ENCODE measurements around the gene ST8SIA6. TPM values are rescaled to one million over a fixed set of nuclear protein-coding genes. Genes with fewer than 3 reads are reported as not detected.
A peak's percentile ranks its signal among the peaks of the same experiment; 100 is the strongest.

The ST8SIA6 gene
- total RNA-seq, 1 experiment from 2014 or later: 1.3 TPM

DNA sequence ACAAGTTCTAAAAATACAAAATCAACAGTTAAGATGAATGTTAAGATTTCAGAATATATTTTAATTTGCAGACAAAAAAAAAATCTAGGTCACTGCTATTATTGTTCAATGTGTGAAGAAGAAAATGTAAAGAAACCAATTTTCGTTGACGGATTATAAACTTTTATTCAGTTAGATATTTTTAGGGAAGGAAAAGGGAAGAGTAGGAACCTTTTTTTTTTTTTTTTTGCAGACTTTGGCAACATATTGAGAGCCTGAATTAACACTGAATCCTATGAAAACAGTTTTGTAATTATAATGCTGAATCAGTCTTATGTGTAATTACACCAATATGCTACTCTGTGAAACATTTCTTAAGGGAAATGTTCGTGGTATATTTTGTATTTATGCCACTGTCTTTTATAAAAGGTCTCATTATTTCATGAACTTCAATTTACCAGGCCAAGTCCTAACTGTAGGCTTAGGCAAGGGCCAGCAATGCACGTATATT is 106.3 kb downstream of the ST8SIA6 start:
- no peak for ATAC-seq
- Histone ChIP-seq H4K20me1 (ENCODE audit: insufficient read depth) (no peaks in the 10 kb centered on the region), H3K9me2 (ENCODE audit: insufficient read depth) (no peaks in the 10 kb centered on the region), H2AFZ (ENCODE audit: low read depth, low read length, poor library complexity, severe bottlenecking) (peak overlapping the region; percentile 67), H3K4me2 (ENCODE audit: low read length) (peak overlapping the region; percentile 66), H3K4me1 (ENCODE audit: control insufficient read depth in 1 of 2, insufficient read depth in 2 of 2, low read length in 2 of 2) (peaks cover 24 to 44% of the 10 kb centered on the region in 2 experiments), H3K9me3 (ENCODE audit: control insufficient read depth in 1 of 2, insufficient read depth in 1 of 2, low read depth in 1 of 2, low read length in 2 of 2) (no peaks in the 10 kb centered on the region), H3K9ac (ENCODE audit: low read length) (peak overlapping the region; percentile 49), H3K36me3 (ENCODE audit: control insufficient read depth in 1 of 2, insufficient read depth in 2 of 2, low read length in 2 of 2) (no peaks in the 10 kb centered on the region), H3K4me3 (replicated peaks in 1 of 2; ENCODE audit: low read depth in 1 of 2, low read length in 2 of 2) (peak overlapping the region; percentile 19 to 42), H3K27me3 (ENCODE audit: insufficient read depth, low read length) (no peaks in the 10 kb centered on the region), H3K27ac (ENCODE audit: low read depth, low read length) (peak overlapping the region; percentile 80), H3K79me2 (ENCODE audit: insufficient read depth, low read length) (no peaks in the 10 kb centered on the region)
- BruUV-seq (replicated peaks): no TSS peak
- DNase-seq (ENCODE audit: low read depth, low spot score): no peak
- intact Hi-C loops (cut with micrococcal nuclease): no loop called here
- CTCF ChIA-PET: no interaction called here
- TF ChIP-seq POLR2A (IDR thresholded peaks at IDR 0.05; ENCODE audit: borderline replicate concordance, extremely low read depth, insufficient read depth, insufficient read length): no peak
- TF ChIP-seq ZFX (IDR thresholded peaks at IDR 0.05): no peak
- TF ChIP-seq, protein P1, sequence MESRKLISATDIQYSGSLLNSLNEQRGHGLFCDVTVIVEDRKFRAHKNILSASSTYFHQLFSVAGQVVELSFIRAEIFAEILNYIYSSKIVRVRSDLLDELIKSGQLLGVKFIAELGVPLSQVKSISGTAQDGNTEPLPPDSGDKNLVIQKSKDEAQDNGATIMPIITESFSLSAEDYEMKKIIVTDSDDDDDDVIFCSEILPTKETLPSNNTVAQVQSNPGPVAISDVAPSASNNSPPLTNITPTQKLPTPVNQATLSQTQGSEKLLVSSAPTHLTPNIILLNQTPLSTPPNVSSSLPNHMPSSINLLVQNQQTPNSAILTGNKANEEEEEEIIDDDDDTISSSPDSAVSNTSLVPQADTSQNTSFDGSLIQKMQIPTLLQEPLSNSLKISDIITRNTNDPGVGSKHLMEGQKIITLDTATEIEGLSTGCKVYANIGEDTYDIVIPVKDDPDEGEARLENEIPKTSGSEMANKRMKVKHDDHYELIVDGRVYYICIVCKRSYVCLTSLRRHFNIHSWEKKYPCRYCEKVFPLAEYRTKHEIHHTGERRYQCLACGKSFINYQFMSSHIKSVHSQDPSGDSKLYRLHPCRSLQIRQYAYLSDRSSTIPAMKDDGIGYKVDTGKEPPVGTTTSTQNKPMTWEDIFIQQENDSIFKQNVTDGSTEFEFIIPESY (IDR thresholded peaks at IDR 0.05; ENCODE audit: extremely low read depth, insufficient replicate concordance, low read length): no peak
- TF ChIP-seq ELF1 (IDR thresholded peaks at IDR 0.05; ENCODE audit: borderline replicate concordance, low read depth): no peak
- TF ChIP-seq JUND (IDR thresholded peaks at IDR 0.05): no peak
- TF ChIP-seq SP1 (IDR thresholded peaks at IDR 0.05; ENCODE audit: low read depth): no peak
- no peak for TF ChIP-seq RAD21 (IDR thresholded peaks at IDR 0.05; ENCODE audit: low read depth)
- TF ChIP-seq SIN3A (IDR thresholded peaks at IDR 0.05; ENCODE audit: low read depth): no peak
- TF ChIP-seq FOSL1 (IDR thresholded peaks at IDR 0.05; ENCODE audit: low read depth): no peak
- TF ChIP-seq, protein P2, sequence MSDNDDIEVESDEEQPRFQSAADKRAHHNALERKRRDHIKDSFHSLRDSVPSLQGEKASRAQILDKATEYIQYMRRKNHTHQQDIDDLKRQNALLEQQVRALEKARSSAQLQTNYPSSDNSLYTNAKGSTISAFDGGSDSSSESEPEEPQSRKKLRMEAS (IDR thresholded peaks at IDR 0.05): no peak
- no peak for TF ChIP-seq YY1 (IDR thresholded peaks at IDR 0.05; ENCODE audit: extremely low read depth, insufficient replicate concordance, low read depth, low read length)
- TF ChIP-seq TCF7L2 (IDR thresholded peaks at IDR 0.05; ENCODE audit: borderline replicate concordance, extremely low read depth, insufficient read depth, insufficient read length): no peak
- RAD21 ChIA-PET (ENCODE audit: low non-redundant PET in 1 of 2, low total read pairs in 2 of 2, uncharacterized antibody in 2 of 2, unreplicated experiment in 2 of 2): no interaction called here
- POLR2A ChIA-PET: interaction anchor here (0.5 to 2.0 kb wide), 3 partner anchors 9 to 456 kb away, joined by 3 to 4 read pairs (median 3); no protein-coding TSS in a partner anchor

Measured in HCT116 (cell line).